GM23338 (cell line): ENCODE measurements around the gene RPL14. TPM values are rescaled to one million over a fixed set of nuclear protein-coding genes. Genes with fewer than 3 reads are reported as not detected.

Source experiments
- ATAC-seq: fragments of 200-7000 bp; cut with Tn5 transposase; 3 replicates; pipeline ENCODE4 v1.9.1; 2020
- DNase-seq: peaks from one replicate; pipeline ENCODE4 v3.0.0-alpha.2; 2015; ENCODE audit warnings: low spot score
- H2AFZ ChIP-seq: fragments of 200-600 bp; sonication (generic); 2 replicates; pipeline ENCODE4 v1.8.0; 2016; ENCODE audit warnings: antibody characterized with exemption, mild to moderate bottlenecking, moderate library complexity
- H3F3A ChIP-seq: fragments of 200-600 bp; sonication (generic); replicated peaks from 2 replicates; pipeline ENCODE4 v1.8.0; 2017; ENCODE audit warnings: antibody characterized with exemption, mixed run types, low read depth
- H3K27ac ChIP-seq: fragments of 200-600 bp; sonication (generic); 2 replicates; pipeline ENCODE4 v1.6.1; 2016; ENCODE audit warnings: low read depth
- H3K27me3 ChIP-seq: fragments of 200-600 bp; sonication (generic); 2 replicates; pipeline ENCODE4 v1.8.0; 2016; ENCODE audit warnings: mild to moderate bottlenecking, mixed run types, moderate library complexity; ENCODE audit not compliant: insufficient read depth
- H3K36me3 ChIP-seq: fragments of 200-600 bp; sonication (generic); 2 replicates; pipeline ENCODE4 v1.8.0; 2016; ENCODE audit warnings: mild to moderate bottlenecking; ENCODE audit not compliant: insufficient read depth
- H3K4me1 ChIP-seq: fragments of 200-600 bp; sonication (generic); 2 replicates; pipeline ENCODE4 v1.8.0; 2016; ENCODE audit warnings: mild to moderate bottlenecking, moderate library complexity; ENCODE audit not compliant: insufficient read depth
- H3K4me2 ChIP-seq: fragments of 200-600 bp; sonication (generic); 2 replicates; pipeline ENCODE4 v1.7.1; 2017; ENCODE audit warnings: mixed run types
- H3K4me3 ChIP-seq: fragments of 200-600 bp; sonication (generic); 2 replicates; pipeline ENCODE4 v1.6.1; 2016; ENCODE audit warnings: mixed run types
- H3K79me2 ChIP-seq: fragments of 200-600 bp; sonication (generic); replicated peaks from 2 replicates; pipeline ENCODE4 v1.8.0; 2017; ENCODE audit warnings: mild to moderate bottlenecking; ENCODE audit not compliant: insufficient read depth
- H3K9me2 ChIP-seq: fragments of 200-600 bp; sonication (generic); 2 replicates; pipeline ENCODE4 v1.8.0; 2017; ENCODE audit not compliant: insufficient read depth
- H4K20me1 ChIP-seq: fragments of 200-600 bp; sonication (generic); replicated peaks from 2 replicates; pipeline ENCODE4 v1.8.0; 2017; ENCODE audit warnings: mild to moderate bottlenecking; ENCODE audit not compliant: insufficient read depth
- H3K27ac Mint-ChIP-seq: 2 replicates; pipeline ENCODE4 v1.8.0; 2020; ENCODE audit warnings: inconsistent platforms, mild to moderate bottlenecking, moderate library complexity, mixed read lengths
- H3K27me3 Mint-ChIP-seq: 3 replicates; pipeline ENCODE4 v1.8.0; 2022; ENCODE audit warnings: low read depth, mild to moderate bottlenecking, moderate library complexity, mixed read lengths, inconsistent platforms; ENCODE audit not compliant: insufficient read depth, poor library complexity
- H3K36me3 Mint-ChIP-seq: 3 replicates; pipeline ENCODE4 v1.8.0; 2021; ENCODE audit warnings: low read depth, mild to moderate bottlenecking, inconsistent platforms, moderate library complexity, mixed read lengths
- H3K4me1 Mint-ChIP-seq: 3 replicates; pipeline ENCODE4 v1.8.0; 2020; ENCODE audit warnings: mild to moderate bottlenecking, inconsistent platforms, mixed read lengths
- H3K4me3 Mint-ChIP-seq: 3 replicates; pipeline ENCODE4 v1.8.0; 2021; ENCODE audit warnings: moderate library complexity, mild to moderate bottlenecking, inconsistent platforms, mixed read lengths
- H3K9me3 Mint-ChIP-seq: 3 replicates; pipeline ENCODE4 v1.8.0; 2020; ENCODE audit warnings: moderate library complexity, mild to moderate bottlenecking, inconsistent platforms, mixed read lengths
- CREB1 ChIP-seq: fragments of 250-450 bp; sonication (Bioruptor Pico); IDR thresholded peaks from 2 replicates; pipeline ENCODE4 v1.5.0; 2020; ENCODE audit warnings: low read depth, mild to moderate bottlenecking, moderate library complexity
- EZH2 ChIP-seq: fragments of 200-600 bp; sonication (generic); IDR thresholded peaks from one replicate; pipeline ENCODE4 v1.8.0; 2017; ENCODE audit warnings: antibody characterized with exemption, mild to moderate bottlenecking, low read depth; ENCODE audit not compliant: unreplicated experiment
- EZH2phosphoT487 ChIP-seq: fragments of 200-600 bp; sonication (generic); IDR thresholded peaks from one replicate; pipeline ENCODE4 v1.8.1; 2018; ENCODE audit warnings: antibody characterized with exemption; ENCODE audit not compliant: unreplicated experiment
- JUNB ChIP-seq: IDR thresholded peaks from one replicate; pipeline ENCODE4 v1.6.1; 2016; ENCODE audit warnings: antibody characterized with exemption; ENCODE audit not compliant: unreplicated experiment
- NANOG ChIP-seq: IDR thresholded peaks from 2 replicates; pipeline ENCODE4 v1.6.1; 2016; ENCODE audit warnings: antibody characterized with exemption, borderline replicate concordance
- POLR2AphosphoS5 ChIP-seq: IDR thresholded peaks from 2 replicates; pipeline ENCODE4 v1.6.1; 2016; ENCODE audit warnings: antibody characterized with exemption, low read depth
- REST ChIP-seq: IDR thresholded peaks from one replicate; pipeline ENCODE4 v1.6.1; 2018; ENCODE audit warnings: antibody characterized with exemption; ENCODE audit not compliant: unreplicated experiment
- ZNF114 ChIP-seq: fragments of 250-450 bp; sonication (Bioruptor Pico); IDR thresholded peaks from 2 replicates; pipeline ENCODE4 v1.5.0; 2020; ENCODE audit warnings: mild to moderate bottlenecking, moderate library complexity
- ZNF331 ChIP-seq: fragments of 250-450 bp; sonication (Bioruptor Pico); IDR thresholded peaks from 2 replicates; pipeline ENCODE4 v1.5.0; 2020; ENCODE audit warnings: low read depth, mild to moderate bottlenecking, moderate library complexity
- polyA plus RNA-seq: library from polyadenylated mRNA; unstranded; fragments of >200 nt; fragmentation: Nextera tagmentation; extraction: Ambion mirVana; gene quantifications from 2 replicates; pipeline ENCODE4 v1.2.1, GENCODE V29; 2016
- total RNA-seq: library from RNA; depleted of rRNA; stranded (reverse); fragments of >200 nt; shearing (Covaris generic); gene quantifications from 2 replicates; pipeline ENCODE4 v1.2.3, GENCODE V29; 2014
- TF ChIP-seq, protein P1 (sequence below), 2 experiments: fragments of 200-600 bp in 1 of 2; sonication (generic) in 1 of 2; conservative IDR thresholded peaks; 2 replicates each; pipeline versions ENCODE4 v1.5.1 to v1.6.1; 2016 to 2017; ENCODE audit warnings: antibody characterized with exemption in 2 of 2, low read depth in 2 of 2, mild to moderate bottlenecking in 2 of 2, moderate library complexity in 1 of 2
- TF ChIP-seq, protein P2 (sequence below): IDR thresholded peaks from 2 replicates; pipeline ENCODE4 v1.6.1; 2016; ENCODE audit warnings: antibody characterized with exemption

Gene RPL14
- total and polyA plus RNA-seq, 2 experiments from 2014 or later, result 596 to 1,748 TPM

DNA sequence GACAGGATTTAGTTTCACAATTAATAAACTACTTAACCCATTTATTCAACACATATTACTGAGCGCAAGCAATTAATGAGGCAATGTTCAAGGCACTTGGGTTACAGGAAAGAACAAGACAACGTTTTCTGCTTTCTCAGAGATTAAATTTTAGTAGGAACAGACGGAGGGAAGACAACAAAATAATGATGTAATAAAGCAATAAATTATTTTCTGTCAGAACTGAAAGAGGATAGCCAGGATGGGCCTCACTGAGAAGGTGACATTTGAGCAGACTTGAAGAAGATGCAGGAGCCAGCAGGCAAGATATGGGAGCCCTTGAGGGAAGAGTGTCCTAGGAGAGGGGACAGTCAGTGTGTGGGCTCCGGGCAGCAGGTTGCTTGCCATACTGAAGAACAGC lies 11.3 kb upstream of the RPL14 start:
- Histone ChIP-seq H3K4me3 (no peak overlapping the region), H3K4me2 (no peak overlapping the region), H3K9me2 (no peaks in the 10 kb centered on the region), H2AFZ (no peak overlapping the region), H3K27ac (no peak overlapping the region), H4K20me1 (no peaks in the 10 kb centered on the region), H3K79me2 (no peaks in the 10 kb centered on the region), H3K27me3 (no peaks in the 10 kb centered on the region), H3F3A (no peaks in the 10 kb centered on the region), H3K4me1 (no peaks in the 10 kb centered on the region), H3K36me3 (no peaks in the 10 kb centered on the region)
- H3K36me3 Mint-ChIP-seq, result no peaks in the 10 kb centered on the region
- DNase-seq (no peak), ATAC-seq (no peak)
- peaks cover 2% of the 10 kb centered on the region for H3K27me3 Mint-ChIP-seq
- no peaks in the 10 kb centered on the region for H3K9me3 Mint-ChIP-seq
- TF ChIP-seq EZH2phosphoT487, result no peak
- TF ChIP-seq NANOG, result no peak
- TF ChIP-seq, protein P1, sequence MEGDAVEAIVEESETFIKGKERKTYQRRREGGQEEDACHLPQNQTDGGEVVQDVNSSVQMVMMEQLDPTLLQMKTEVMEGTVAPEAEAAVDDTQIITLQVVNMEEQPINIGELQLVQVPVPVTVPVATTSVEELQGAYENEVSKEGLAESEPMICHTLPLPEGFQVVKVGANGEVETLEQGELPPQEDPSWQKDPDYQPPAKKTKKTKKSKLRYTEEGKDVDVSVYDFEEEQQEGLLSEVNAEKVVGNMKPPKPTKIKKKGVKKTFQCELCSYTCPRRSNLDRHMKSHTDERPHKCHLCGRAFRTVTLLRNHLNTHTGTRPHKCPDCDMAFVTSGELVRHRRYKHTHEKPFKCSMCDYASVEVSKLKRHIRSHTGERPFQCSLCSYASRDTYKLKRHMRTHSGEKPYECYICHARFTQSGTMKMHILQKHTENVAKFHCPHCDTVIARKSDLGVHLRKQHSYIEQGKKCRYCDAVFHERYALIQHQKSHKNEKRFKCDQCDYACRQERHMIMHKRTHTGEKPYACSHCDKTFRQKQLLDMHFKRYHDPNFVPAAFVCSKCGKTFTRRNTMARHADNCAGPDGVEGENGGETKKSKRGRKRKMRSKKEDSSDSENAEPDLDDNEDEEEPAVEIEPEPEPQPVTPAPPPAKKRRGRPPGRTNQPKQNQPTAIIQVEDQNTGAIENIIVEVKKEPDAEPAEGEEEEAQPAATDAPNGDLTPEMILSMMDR (conservative IDR thresholded peaks at IDR 0.05; ENCODE audit: low read depth in 2 of 2), result no peak
- no peak for TF ChIP-seq ZNF114 (CRISPR knock-in tag)
- no peak for TF ChIP-seq ZNF331
- TF ChIP-seq, protein P2, sequence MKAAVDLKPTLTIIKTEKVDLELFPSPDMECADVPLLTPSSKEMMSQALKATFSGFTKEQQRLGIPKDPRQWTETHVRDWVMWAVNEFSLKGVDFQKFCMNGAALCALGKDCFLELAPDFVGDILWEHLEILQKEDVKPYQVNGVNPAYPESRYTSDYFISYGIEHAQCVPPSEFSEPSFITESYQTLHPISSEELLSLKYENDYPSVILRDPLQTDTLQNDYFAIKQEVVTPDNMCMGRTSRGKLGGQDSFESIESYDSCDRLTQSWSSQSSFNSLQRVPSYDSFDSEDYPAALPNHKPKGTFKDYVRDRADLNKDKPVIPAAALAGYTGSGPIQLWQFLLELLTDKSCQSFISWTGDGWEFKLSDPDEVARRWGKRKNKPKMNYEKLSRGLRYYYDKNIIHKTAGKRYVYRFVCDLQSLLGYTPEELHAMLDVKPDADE, result no peak
- TF ChIP-seq REST, result no peak
- TF ChIP-seq EZH2, result no peak
- no peak for TF ChIP-seq POLR2AphosphoS5
- TF ChIP-seq JUNB, result no peak
- no peak overlapping the region for H3K27ac Mint-ChIP-seq
- no peak overlapping the region for H3K4me3 Mint-ChIP-seq
- no peaks in the 10 kb centered on the region for H3K4me1 Mint-ChIP-seq

DNA sequence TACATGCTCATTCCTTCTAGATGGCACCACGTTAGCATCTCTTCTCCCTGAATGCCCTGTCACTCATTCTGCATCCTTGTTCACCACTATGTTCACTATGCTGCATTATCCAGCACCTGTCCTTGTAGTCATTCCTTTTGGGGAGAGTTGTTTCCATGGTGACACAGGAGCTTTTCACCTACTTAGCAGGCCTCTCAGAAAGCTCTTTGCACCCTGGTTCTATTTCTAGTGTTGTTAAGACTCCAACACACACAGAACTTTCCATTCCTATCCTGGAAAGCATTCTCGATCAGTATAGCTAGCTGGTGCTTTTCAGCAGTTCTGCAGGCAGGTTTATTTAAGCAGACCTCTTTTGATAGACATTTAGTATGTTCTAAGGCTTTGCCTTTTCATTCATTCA lies 6.7 kb upstream of the RPL14 start:
- peaks cover 2% of the 10 kb centered on the region for H3K27me3 Mint-ChIP-seq
- H3K4me3 Mint-ChIP-seq, result no peak overlapping the region
- ATAC-seq, result no peak
- H3F3A ChIP-seq, result no peaks in the 10 kb centered on the region
- H3K27me3 ChIP-seq, result no peaks in the 10 kb centered on the region
- no peak for DNase-seq
- no peaks in the 10 kb centered on the region for H4K20me1 ChIP-seq
- H3K36me3 Mint-ChIP-seq, result no peaks in the 10 kb centered on the region
- H3K9me3 Mint-ChIP-seq, result no peaks in the 10 kb centered on the region
- H3K36me3 ChIP-seq, result no peaks in the 10 kb centered on the region
- H3K79me2 ChIP-seq, result no peaks in the 10 kb centered on the region
- no peaks in the 10 kb centered on the region for H3K9me2 ChIP-seq
- H3K4me2 ChIP-seq, result no peak overlapping the region
- H3K4me1 Mint-ChIP-seq, result peaks cover 9% of the 10 kb centered on the region
- H3K27ac Mint-ChIP-seq, result no peak overlapping the region
- H3K27ac ChIP-seq, result no peak overlapping the region
- H3K4me3 ChIP-seq, result no peak overlapping the region
- H2AFZ ChIP-seq, result no peak overlapping the region
- H3K4me1 ChIP-seq, result no peaks in the 10 kb centered on the region
- TF ChIP-seq CREB1 (CRISPR knock-in tag) (no peak), ZNF331 (no peak), POLR2AphosphoS5 (no peak)
- TF ChIP-seq, protein P1 (conservative IDR thresholded peaks at IDR 0.05; ENCODE audit: low read depth in 2 of 2), result no peak
